Hepatocyte (in vitro differentiated cells): ENCODE data around the gene ATP6V1F.

Experiments used
- CTCF ChIP-seq: fragments of 200-600 bp; sonication (generic); IDR thresholded peaks from 2 replicates; pipeline ENCODE4 v1.5.1; 2016; ENCODE audit warnings: antibody characterized with exemption, mild to moderate bottlenecking; ENCODE audit not compliant: poor library complexity
- EZH2 ChIP-seq: fragments of 200-600 bp; sonication (generic); IDR thresholded peaks from 2 replicates; pipeline ENCODE4 v1.6.1; 2016; ENCODE audit warnings: antibody characterized with exemption, mild to moderate bottlenecking, borderline replicate concordance

DNA sequence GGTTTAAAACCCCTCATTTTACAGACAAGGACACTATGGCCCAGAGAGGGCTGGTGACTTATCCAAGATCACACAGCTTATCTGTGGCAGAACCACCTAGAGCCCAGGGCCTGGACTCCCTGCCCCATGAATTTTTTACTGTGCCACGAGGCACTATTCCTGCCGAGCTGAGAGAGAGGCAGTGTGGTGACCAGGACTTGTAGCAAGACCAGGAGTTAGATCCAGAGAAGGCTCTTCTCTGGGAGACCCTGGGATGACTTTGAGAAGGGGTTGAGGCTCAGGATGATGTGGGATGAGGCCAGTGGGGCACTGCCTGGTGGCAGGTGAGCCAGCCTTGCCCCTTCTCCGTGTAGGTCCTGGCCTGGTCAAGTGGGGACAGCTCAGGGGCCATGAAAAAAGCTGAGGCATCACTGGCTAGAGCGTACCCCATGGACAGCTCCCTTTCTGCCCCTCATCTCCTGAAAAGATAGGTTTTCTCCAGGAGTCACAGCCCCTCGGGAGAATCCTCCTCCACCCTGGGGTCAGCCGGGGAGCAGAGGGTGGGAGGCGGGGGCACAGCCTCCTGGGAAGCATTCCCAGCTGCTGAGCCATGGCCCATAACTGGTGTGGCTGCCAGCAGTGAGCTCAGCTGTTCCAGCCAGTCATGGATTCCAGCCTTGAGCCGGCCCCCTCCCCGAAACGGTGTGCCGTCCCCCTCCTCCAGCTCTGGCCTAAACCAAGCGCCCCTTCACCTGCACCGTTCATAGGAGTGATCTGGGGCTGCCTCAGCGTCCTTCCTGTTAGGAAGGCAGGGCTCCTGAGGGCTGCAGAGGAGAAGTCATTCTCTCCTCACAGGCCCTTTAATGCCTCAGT, 26.6 kb upstream of the ATP6V1F start:
- TF ChIP-seq CTCF (no peak), EZH2 (no peak)
